ENCODE results near the gene SUV39H2.
"Not testable (repeated sequence)": the region's sequence is repeated elsewhere in the genome, so short reads cannot be mapped to it uniquely, and the experiment has no call there.

The SUV39H2 gene

GRCh38 chr10:14876764-14877163 lies 1.9 kb upstream of the SUV39H2 start:
- DNase-seq = no peak

- peak; percentile 45 for DNase-seq
These were observed 660 bp downstream of the SUV39H2 start for GRCh38 chr10:14879124-14879927.

- no peak for DNase-seq
These were observed 1.2 kb downstream of the SUV39H2 start for GRCh38 chr10:14879928-14880193.

- DNase-seq = no peak
These were observed 1.6 kb downstream of the SUV39H2 start for GRCh38 chr10:14880229-14880628.

GRCh38 chr10:14884082-14884481 lies 5.4 kb downstream of the SUV39H2 start:
- no peak for DNase-seq

GRCh38 chr10:14889318-14889717 lies 10.7 kb downstream of the SUV39H2 start:
- DNase-seq = no peak

GRCh38 chr10:14891151-14891550 lies 12.5 kb downstream of the SUV39H2 start:
- no peak for DNase-seq

- peak; percentile 15 for DNase-seq
These were observed 25.7 kb downstream of the SUV39H2 start for GRCh38 chr10:14904316-14904732.

- DNase-seq = no peak
These were observed 26.2 kb downstream of the SUV39H2 start for GRCh38 chr10:14904864-14905263.

- no peak for DNase-seq
These were observed 27.2 kb downstream of the SUV39H2 start for GRCh38 chr10:14905890-14906289.

GRCh38 chr10:14906765-14907164 lies 28.1 kb downstream of the SUV39H2 start:
- DNase-seq = no peak

- DNase-seq = not testable (repeated sequence)
These were observed 28.9 kb downstream of the SUV39H2 start for GRCh38 chr10:14907591-14907990.

- no peak for DNase-seq
These were observed 30.4 kb downstream of the SUV39H2 start for GRCh38 chr10:14909101-14909500.

- no peak for DNase-seq
These were observed 32.3 kb downstream of the SUV39H2 start for GRCh38 chr10:14910953-14911352.

GRCh38 chr10:14911801-14912200 lies 33.1 kb downstream of the SUV39H2 start:
- DNase-seq = no peak

- no peak for DNase-seq
These were observed 37.9 kb downstream of the SUV39H2 start for GRCh38 chr10:14916600-14916999.

- no peak for DNase-seq
These were observed 39.2 kb downstream of the SUV39H2 start for GRCh38 chr10:14917827-14918226.

- DNase-seq = no peak
These were observed 40.3 kb downstream of the SUV39H2 start for GRCh38 chr10:14918964-14919363.

GRCh38 chr10:14924013-14924412 lies 45.3 kb downstream of the SUV39H2 start:
- no peak for DNase-seq

- DNase-seq = no peak
These were observed 46.6 kb downstream of the SUV39H2 start for GRCh38 chr10:14925268-14925667.

- DNase-seq = no peak
These were observed 47.4 kb downstream of the SUV39H2 start for GRCh38 chr10:14926061-14926470.

GRCh38 chr10:14926722-14927416 lies 48.2 kb downstream of the SUV39H2 start:
- no peak for DNase-seq

- DNase-seq = no peak
These were observed 51.9 kb downstream of the SUV39H2 start for GRCh38 chr10:14930610-14931009.

GRCh38 chr10:14936584-14936983 lies 57.9 kb downstream of the SUV39H2 start:
- no peak for DNase-seq

GRCh38 chr10:14938971-14939370 lies 60.3 kb downstream of the SUV39H2 start:
- not testable (repeated sequence) for DNase-seq
